RPMI8226 (cell line): ENCODE data around the gene NLGN1.

ENCODE experiments used
- DNase-seq: peaks from one replicate; pipeline ENCODE4 v3.0.0-alpha.2; 2015

NLGN1 gene

DNA sequence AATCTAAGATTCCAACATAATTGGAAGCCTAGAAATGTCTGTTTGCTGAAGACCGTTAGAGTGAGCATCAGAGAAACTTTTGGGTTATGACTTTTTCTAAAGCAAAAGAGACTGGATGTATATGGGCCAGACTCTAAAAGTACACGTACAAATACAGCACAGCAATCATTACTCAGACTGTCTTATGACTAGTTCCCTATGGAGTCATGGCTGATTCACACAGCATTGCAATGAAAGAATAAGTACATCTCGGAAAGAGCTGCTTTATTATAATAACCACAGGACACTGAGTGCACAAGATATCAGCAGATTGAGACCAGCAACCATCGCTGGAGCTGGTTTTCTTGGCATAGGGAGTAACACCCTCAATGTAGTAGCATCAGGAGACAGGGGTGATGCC, 618.6 kb downstream of the NLGN1 start:
- DNase-seq: no peak

DNA sequence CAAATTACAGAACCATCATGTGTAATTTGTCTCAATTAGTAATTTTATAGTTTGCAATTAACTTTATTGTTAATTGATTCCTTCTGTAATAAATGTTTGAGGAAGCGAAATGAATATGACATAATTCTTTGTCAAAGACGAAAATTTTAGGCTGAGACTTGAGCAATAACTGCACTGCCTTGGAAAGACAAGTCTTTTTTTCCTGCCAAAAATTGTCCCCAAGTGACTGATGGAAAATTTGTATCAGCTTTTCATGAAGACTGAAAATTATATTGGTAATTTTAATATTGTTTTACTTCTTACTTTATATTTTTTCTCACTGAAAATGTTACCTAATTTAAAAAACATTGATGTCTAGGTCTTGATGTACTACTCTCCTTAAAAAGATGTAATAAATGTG, 622.6 kb downstream of the NLGN1 start:
- no peak for DNase-seq

DNA sequence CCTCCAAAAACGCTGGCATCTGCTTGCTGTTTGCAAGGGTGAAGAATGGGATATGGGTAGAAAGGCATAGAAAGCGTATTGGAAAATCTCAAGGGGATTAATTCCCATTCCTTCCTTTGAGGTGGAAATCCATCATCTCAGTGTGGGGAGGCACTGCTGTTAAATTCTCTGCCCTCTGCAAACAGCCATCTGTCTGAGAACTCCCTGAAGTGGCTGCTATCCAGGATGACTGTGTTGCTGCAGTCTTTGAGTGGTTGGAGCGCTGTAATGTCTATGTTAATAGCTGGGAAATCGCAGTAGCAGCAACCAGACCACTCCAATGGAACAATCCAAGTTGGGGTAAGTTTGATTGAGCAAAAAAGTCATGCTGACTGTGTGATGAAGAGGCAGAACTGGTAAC, 625.9 kb downstream of the NLGN1 start:
- DNase-seq: no peak

DNA sequence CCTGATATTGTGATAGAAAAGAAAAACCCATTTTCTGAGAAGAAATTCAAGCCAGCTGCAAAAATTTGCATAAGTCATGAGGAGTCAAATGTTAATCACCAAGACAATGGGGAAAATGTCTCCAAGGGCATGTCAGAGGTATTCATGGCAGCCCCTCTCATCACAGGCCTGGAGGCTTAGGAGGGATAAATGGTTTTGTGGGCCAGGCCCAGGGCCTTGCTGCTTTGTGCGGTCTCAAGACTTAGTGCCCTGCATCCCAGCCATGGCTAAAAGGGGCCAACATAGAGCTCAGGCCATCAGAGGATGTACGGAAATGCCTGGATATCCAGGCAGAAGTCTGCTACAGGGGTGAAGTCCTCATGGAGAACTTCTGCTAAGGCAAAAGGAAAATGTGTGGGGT, 631.1 kb downstream of the NLGN1 start:
- DNase-seq: no peak

DNA sequence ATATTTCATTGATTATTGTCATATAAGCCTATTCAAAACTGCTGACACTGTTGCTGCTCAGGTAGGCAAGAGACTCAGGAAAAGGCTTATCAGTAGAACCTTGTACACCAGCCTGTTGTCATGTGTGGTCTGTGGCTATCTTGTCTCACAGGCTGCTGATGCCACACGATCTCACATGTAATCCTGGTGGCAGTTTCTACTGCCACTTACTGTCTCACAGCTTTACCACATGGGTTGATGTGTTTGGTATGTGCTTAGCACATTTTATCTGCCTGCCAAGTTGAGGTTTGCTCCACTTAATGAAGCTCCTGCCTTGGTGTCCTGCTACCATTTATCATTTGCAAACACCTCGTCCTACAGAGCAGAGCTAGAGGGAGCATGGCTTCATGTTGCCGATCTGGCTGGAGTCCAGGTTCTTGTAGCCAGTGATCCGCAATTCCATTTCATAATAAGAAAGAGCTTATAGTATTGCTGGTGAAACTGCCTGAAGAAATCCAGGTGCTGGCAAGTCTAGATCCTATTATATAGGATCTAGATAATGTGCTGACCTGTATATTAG, 637.9 kb downstream of the NLGN1 start:
- DNase-seq: peak; percentile 21

DNA sequence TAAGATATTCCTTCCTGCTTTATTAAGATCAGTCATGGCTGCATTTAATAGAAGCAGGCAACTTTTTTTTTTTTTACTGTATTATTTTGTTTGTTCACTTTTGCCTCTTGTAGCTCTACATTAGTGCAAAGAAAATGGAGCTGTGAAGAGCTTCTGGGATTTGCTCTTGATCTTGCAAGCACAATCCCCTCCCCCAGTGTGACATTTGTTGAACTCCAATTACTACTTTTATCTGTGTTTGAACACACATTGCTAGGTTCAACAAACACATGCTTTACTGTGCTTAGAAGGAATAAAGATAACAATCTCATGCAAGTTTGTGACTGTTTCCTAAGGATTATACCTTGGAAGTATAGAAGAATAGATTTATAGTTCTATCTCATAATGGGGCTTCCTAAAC, 648.8 kb downstream of the NLGN1 start:
- DNase-seq: no peak

DNA sequence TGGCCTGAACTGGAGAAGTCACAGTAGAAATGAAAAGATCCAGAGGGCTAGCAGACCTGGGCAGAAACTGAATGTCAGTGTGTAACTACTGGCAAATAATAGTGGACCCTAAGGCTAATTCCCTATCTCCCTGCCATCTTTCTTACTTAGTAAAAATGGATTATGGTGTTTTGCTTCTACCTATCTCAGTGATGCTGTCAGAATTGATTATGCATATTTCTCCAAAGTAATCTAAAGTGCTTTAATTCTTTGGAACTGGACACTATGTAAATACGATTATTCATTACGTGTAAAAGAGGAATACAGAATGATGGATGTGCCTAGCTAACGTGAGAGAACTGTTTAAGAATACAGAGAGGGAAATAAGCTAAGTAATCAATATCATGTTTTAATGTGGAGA, 651.9 kb downstream of the NLGN1 start:
- no peak for DNase-seq

DNA sequence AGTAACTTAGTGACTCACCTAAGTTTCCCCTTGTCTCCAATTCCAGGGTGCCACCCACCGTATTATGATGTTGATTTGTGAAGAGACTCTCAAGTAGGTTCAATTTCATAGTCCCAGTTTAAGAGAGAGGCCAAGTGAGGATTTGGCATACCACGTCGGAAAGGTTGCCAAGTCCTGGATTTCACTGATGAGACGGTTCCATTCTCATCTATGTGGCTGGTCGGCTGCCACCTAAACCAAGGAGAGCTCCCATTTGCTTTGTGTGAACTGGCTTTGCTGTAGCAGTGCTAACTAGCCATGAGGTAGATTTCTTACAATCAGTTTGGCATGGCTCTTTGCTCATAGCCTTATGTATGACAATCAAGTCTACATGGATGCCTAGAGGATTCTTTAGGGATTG, 653.6 kb downstream of the NLGN1 start:
- no peak for DNase-seq

DNA sequence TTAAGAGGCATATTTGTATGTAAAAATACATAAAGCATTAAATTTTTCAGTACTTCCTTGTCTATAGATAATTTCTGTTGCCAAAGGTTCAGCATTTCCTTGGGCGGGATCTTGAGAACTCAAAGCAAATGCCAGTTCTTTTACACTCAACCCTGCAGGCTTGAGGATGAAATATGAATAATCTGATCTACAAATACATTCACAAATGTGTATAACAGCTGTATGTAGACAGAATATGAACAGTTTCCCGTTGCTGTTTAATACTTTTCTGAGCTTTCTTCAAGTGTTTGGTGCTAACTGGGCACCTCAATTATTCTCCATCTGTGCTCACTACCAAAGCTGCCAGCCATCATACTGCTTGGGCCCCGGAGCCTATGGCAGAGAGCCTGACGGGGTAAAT, 661.3 kb downstream of the NLGN1 start:
- DNase-seq: no peak

DNA sequence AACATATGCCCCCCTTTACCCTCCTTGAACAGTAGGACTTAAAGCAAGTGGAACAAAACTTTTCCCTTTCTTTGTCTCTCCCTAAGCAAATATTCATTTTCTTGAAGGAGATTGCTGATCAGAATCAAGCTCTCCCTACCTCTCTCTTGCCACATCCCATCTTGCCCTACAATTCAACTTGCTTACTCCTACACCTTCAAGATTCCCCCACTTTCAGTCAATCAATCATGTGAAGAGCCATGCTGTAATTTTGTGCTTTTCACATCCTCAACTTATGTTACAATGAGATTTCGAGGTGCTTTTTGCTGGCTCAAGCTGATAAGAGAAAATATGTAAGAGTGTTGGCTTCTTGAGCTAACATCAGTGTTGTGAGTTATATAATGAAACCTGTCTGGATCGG, 662.9 kb downstream of the NLGN1 start:
- no peak for DNase-seq

DNA sequence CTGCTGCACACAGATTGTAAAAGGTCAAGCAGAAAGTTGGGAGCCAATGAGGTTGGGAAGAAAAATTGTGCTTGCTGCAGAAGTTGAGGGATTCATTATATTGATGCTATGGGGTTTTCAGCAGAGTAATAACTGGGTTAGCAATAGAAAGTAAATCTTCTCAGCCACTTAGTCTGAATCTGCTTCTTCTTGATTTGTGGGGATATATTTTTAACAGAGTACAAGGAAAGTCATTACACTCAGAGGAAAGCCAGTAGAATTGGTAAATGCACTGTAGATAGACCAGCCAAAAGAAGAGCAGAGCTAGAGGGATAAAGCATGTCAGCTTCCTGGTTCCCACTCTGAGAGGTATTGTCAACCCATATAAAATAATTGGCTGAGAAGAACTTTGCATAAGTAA, 663.6 kb downstream of the NLGN1 start:
- no peak for DNase-seq

DNA sequence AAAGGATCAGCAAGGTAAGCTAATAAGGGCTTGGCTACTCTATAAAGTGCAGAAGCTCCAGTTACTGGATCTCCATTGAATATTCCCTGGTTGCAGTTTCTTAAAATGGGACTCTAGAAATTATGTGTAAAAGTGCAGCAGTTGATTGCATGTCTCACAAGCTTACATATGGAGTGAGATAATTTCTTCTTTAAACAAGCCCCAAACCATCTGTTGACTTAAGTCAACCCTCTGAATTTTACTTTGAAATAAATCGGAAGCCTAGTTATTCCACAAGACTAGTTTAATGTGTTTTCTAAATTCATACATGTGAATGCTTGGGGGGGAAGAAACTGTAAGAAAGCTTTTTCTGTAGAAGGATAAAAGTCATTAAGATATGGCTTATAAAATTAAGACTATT, 664.2 kb downstream of the NLGN1 start:
- no peak for DNase-seq

DNA sequence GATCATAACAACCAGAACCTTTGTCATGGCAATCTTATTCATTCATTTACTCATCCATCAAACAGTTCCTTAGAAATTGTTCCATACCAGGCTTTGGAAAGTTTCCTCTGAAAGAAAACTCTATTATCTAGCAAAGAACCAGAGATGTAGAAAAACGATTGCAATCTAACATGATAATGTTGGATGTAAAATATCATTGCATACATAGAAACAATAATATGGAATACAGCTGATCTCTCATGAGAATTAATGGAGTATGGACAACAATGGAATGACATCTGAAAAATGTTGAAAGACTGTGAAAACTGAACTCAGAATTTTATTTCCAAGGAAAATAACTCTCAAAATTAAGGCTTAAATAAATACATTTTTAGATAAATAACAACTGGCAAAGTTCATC, 665.4 kb downstream of the NLGN1 start:
- no peak for DNase-seq

DNA sequence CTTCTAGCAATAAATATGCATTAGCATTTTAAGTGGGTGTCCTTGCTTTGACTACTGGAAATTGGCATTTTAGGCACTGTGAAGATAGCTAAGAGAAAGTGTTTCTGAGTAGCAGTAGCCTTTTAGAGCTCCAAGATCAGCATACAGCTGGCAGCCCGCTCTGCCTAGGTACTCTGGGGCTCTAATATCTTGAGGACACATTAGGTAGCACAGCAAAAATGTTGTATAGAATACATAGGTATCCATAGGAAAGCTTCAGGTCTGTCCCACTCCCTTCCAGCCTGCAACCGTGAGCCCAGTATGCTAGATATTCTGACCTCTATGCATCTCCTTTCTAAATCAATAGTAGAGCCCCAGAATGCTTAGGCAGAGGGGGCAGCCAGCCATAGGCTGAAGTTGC, 670.5 kb downstream of the NLGN1 start:
- no peak for DNase-seq

DNA sequence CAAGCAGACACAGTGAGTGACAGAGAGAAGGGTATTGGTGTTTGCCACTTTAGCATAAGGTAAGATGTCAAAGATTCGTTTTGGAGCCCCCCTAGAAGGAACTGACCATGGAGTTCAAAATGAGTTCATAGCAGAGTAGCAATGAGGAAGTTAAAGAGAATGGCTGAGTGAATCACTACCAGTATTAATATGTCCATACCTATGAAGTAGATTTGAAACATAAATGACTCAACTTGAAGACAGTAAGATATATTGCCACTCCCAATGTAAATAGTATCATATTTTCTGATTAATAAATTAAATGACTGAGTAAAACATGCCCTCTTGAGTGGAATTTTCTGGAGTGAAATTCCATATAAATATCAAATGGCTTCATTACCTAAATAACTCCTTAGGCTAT, 675.1 kb downstream of the NLGN1 start:
- DNase-seq: no peak

DNA sequence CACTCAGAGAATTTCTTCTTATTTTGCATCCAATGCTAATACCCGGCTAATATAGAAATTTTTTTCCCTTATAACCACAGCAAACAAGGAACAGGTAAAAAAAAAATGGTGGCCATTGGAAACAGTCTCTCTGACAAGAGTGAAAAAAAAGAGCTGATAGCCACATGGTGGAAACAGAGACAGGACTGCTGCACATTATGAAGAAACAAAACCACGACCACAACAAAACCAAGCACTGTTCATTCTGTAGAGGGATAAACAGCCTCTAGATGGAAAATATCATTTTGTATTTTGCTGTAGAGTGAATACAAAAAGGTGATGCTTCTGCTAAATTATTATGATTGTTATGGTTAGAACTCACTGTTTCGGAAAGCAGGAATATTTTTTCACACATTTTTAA, 686.2 kb downstream of the NLGN1 start:
- DNase-seq: no peak

DNA sequence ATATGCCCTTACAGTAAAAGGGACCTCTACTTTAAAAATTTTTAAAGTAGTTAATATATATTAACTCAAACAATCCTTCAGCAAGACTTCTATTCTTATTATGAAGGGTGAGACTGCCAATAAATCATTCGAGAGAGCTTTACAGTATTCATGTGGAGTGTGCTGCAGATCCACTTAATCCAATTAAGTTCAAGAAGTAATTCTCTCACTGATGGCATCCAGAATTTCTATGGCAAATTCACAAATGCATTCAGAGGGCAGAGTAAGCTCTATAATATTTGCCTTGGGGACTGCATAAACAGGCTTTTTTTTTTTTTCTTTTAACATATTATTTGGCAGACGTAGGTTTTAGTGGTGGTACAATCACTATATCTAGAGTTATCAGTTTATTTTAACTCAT, 692.0 kb downstream of the NLGN1 start:
- DNase-seq: no peak

DNA sequence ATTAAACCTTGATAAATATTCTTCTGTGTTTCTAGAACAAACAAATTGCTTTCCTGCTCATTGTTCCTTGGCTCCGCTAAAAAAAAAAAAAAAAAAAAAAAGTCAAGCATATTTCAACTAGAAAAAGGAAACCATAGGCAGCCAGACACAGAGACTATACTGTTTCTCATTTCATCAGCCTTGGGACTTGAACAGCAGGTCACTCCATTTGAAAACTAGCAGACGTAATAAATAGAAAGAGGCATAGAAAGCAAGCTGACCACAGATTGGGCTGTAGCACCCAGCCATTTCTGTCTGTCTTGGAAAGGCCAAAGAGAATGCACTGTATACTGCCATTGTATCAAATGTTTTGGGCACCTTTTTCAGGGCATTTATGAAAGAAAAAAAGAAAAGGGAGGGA, 697.1 kb downstream of the NLGN1 start:
- DNase-seq: no peak

DNA sequence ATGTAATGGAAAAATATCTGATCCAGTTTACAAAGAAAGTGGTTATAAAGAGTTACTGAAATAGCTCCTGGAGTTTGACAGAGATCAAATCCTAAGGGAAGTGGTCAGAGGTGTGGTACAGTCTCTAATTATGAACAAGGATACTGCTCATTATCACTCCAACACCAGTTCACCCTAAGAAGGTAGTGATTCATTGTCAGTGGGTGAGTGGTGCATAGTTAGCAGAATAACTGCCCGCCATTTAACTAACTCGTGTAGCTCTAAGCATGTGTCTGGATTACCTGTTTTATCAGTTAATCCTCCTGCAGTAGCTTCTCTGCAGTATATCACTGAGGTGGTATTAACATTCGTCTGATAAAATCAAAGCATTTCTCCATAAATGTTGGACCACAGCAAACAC, 700.1 kb downstream of the NLGN1 start:
- peak; percentile 18 for DNase-seq

DNA sequence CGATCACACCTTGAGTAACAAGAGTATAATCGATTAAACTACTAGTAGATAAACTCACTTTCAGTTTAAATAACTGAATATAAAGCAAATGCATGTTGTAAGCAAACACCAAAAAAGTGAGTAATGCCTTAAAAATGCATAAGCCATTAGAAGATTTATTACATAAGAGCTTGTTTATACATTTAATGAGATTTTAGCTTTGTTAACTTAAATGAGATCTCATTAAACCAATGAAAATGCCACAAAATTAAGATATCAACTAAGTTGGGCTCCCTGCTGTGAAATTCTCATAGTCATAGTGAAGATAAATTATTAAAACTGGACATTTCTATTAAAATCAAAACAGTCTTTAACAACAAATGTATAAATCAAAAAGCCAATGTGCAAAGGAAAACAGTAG, 701.2 kb downstream of the NLGN1 start:
- DNase-seq: no peak

DNA sequence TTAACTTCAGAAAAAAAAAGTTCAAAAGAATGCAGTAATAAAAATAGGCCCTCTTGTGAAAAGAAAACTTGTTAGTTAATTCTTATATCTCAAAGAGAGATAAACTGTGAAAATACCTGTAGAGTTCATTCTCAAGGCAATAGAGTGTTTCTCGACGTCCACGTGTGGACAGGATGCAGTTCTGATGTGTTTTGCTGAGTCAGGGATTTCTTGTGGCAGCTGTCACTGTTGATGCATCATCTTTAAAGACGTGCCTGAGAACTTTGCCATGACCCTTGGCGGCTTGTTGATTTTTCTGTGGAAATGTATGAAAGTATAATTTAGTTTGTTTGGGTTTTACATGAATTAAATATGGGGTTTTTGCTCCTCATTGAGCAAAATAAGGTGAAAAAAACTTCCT, 702.2 kb downstream of the NLGN1 start:
- peak; percentile 76 for DNase-seq

DNA sequence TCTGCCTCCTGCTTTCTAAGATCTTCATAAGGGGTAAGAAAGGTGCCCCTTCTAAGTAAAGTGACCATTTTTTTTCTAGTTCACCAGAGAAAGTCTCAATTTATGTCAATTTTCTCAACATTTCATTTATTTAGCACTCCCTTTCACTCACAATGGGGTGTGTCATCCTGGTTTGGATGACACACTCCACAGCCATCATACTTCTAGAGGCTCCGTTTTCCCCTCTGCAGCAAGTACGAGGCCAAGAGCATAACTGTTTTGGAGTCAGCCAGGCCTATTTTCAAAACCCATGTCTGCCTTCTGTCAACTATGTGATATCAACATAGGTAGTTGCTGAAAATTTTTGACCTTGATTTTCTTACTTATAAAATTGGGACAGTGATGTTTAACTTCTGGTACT, 703.2 kb downstream of the NLGN1 start:
- DNase-seq: no peak

DNA sequence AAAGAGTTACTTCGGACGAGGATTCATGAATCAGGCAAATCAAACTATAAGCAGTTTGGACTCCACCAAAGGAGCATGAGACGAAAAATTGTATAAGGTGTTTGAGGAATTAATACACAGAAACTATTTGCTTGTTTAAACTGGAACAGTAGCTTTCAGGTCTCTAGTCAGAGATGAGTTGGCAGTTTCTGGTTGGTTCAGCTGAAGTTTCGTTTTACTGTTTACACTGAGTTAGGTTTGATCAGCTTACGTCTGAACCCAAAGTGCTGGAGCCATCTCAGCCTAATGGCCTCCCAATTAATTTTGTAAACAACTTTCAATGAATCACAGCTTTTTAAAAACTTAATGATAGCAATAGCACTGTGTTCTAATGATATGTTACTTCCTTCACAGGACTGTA, 703.7 kb downstream of the NLGN1 start:
- peak; percentile 72 for DNase-seq

DNA sequence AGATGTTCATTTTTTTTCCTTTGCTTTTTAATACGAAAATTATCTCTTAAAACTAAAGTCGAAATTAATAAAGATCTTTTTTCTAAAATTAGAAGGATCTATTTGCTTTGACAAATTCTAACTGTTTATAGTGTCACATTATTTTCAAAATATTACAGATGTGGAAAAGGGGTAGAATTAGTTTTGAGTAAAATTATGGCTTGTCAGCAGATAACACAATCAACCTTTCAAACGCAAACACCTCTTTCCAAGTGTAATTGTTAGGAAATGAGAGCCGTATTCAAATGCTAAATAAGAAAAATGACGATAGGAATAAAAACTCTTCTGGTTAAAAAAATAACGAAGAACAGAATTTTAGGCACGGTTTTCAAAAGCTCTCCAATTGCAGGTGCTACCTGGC, 704.7 kb downstream of the NLGN1 start:
- DNase-seq: no peak

DNA sequence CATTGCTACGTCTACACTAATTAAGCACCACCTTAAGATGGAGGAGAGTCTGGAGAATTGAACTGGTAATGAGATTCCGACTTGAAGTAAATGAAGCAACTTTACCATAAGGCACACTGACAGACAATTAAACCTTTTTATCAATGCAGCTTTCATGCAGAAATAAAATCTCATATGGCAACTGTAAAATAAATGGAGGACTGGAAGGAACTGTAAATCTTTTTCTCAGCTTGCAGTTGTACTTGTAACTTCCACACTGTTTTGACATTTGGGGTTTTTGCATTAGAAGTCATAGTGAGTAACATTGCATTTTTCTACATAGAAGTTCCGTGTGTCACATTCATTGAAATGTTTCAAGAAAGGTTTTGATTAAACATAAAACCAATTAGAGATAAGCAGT, 705.3 kb downstream of the NLGN1 start:
- no peak for DNase-seq

DNA sequence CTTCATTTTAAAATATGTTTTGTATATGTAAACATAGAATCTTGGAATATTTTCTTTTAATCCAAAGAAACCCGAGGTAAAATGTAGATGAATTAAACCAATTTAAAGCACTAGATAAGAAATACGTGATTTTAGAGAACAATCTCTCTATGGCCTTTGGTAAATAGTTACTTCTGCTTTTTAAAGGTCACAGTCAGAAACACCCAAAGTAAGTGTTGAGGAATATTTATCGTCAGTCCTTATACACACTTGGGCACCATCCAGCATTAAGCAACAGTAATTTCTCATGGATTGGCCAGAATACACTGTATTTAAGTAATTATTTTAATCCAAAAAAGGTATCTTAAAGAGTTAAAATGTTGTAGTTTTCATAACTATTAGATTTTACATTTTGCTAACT, 713.2 kb downstream of the NLGN1 start:
- no peak for DNase-seq
